SK-N-SH (cell line): ENCODE data around the gene GPRIN3. TPM values are rescaled to one million over a fixed set of nuclear protein-coding genes. Genes with fewer than 3 reads are reported as not detected.

Experiments
- CTCF ChIA-PET: fragments of 300-600, 350-600 bp; formaldehyde crosslinking; extraction: SDS; loops from one replicate; lab custom pipeline; 2021; lab: Yijun Ruan, JAX
- POLR2A ChIA-PET: fragments of 350-600 bp; sonication (Branson Sonifier 250); formaldehyde crosslinking; extraction: SDS; loops from one replicate; lab custom pipeline; 2020; ENCODE audit warnings: antibody characterized with exemption, inconsistent platforms; lab: Yijun Ruan, JAX
- DNase-seq: peaks from one replicate; pipeline ENCODE4 v3.0.0; 2012
- H2AFZ ChIP-seq: fragments of 200-600 bp; sonication (generic); 2 replicates; pipeline ENCODE4 v1.8.1; 2016; ENCODE audit warnings: antibody characterized with exemption, mild to moderate bottlenecking, low read depth
- H3F3A ChIP-seq: fragments of 200-600 bp; sonication (generic); replicated peaks from 2 replicates; pipeline ENCODE3; 2016; ENCODE audit warnings: antibody characterized with exemption, mild to moderate bottlenecking; ENCODE audit not compliant: insufficient read depth
- H3K27ac ChIP-seq, 2 experiments: fragments of 200-500 bp in 1 of 2; fragments of 200-600 bp in 1 of 2; sonication (Bioruptor generic) in 1 of 2; sonication (generic), shearing (Covaris generic) in 1 of 2; 2 replicates each; pipeline versions ENCODE4 v1.5.1 to v1.6.1; 2014 to 2016; ENCODE audit warnings: low read depth in 2 of 2, inconsistent platforms in 1 of 2, low read length in 1 of 2, mild to moderate bottlenecking in 1 of 2, mixed read lengths in 1 of 2
- H3K27me3 ChIP-seq: fragments of 200-600 bp; sonication (generic), shearing (Covaris generic); 2 replicates; pipeline ENCODE4 v1.6.1; 2016; ENCODE audit warnings: mixed run types; ENCODE audit not compliant: insufficient read depth
- H3K36me3 ChIP-seq, 2 experiments: fragments of 200-500 bp in 1 of 2; fragments of 200-600 bp in 1 of 2; sonication (Bioruptor generic) in 1 of 2; sonication (generic) in 1 of 2; replicated peaks in 1 of 2; 2 replicates each; pipeline versions ENCODE3 to v1.5.1; 2014 to 2016; ENCODE audit warnings: low read length in 1 of 2, mild to moderate bottlenecking in 1 of 2; ENCODE audit not compliant: insufficient read depth in 2 of 2, control insufficient read depth in 1 of 2
- H3K4me1 ChIP-seq, 2 experiments: fragments of 200-500 bp in 1 of 2; fragments of 200-600 bp in 1 of 2; sonication (Bioruptor generic) in 1 of 2; sonication (generic), shearing (Covaris generic) in 1 of 2; 2 replicates each; pipeline versions ENCODE4 v1.5.1 to v1.6.1; 2014 to 2016; ENCODE audit warnings: low read depth in 1 of 2, low read length in 1 of 2, mixed run types in 1 of 2; ENCODE audit not compliant: insufficient read depth in 2 of 2, control insufficient read depth in 1 of 2
- H3K4me2 ChIP-seq: fragments of 200-600 bp; sonication (generic), shearing (Covaris generic); 2 replicates; pipeline ENCODE4 v1.6.1; 2017; ENCODE audit warnings: mixed run types
- H3K4me3 ChIP-seq, 2 experiments: fragments of 200-500 bp in 1 of 2; fragments of 200-600 bp in 1 of 2; sonication (Bioruptor generic) in 1 of 2; sonication (generic), shearing (Covaris generic) in 1 of 2; 2 replicates each; pipeline versions ENCODE4 v1.5.1 to v1.8.1; 2014 to 2016; ENCODE audit warnings: low read depth in 2 of 2, inconsistent platforms in 1 of 2, low read length in 1 of 2, mild to moderate bottlenecking in 1 of 2, mixed read lengths in 1 of 2, moderate library complexity in 1 of 2
- H3K79me2 ChIP-seq: fragments of 200-600 bp; sonication (generic); 2 replicates; pipeline ENCODE4 v1.8.1; 2017; ENCODE audit warnings: mild to moderate bottlenecking; ENCODE audit not compliant: insufficient read depth
- H3K9ac ChIP-seq: fragments of 200-600 bp; sonication (generic); 2 replicates; pipeline ENCODE4 v1.6.1; 2017; ENCODE audit warnings: mixed run types
- H3K9me2 ChIP-seq: fragments of 200-600 bp; sonication (generic); 2 replicates; pipeline ENCODE4 v1.6.1; 2017; ENCODE audit warnings: mixed run types
- H3K9me3 ChIP-seq: fragments of 200-600 bp; sonication (generic); 2 replicates; pipeline ENCODE4 v1.6.1; 2017; ENCODE audit warnings: mixed run types, mild to moderate bottlenecking, moderate library complexity
- H4K20me1 ChIP-seq: fragments of 200-600 bp; sonication (generic); 2 replicates; pipeline ENCODE4 v1.6.1; 2017; ENCODE audit warnings: mild to moderate bottlenecking, mixed run types; ENCODE audit not compliant: insufficient read depth
- ELF1 ChIP-seq: IDR thresholded peaks from 2 replicates; pipeline ENCODE4 v1.4.0; 2012
- EP300 ChIP-seq, 2 experiments: IDR thresholded peaks; 2 replicates each; pipeline versions ENCODE4 v1.4.0 to v1.6.1; 2012; ENCODE audit warnings: borderline replicate concordance in 1 of 2, low read depth in 1 of 2, low read length in 1 of 2
- FOSL2 ChIP-seq: IDR thresholded peaks from 2 replicates; pipeline ENCODE4 v1.4.0; 2012; ENCODE audit warnings: low read depth, mild to moderate bottlenecking, moderate library complexity, borderline replicate concordance
- GABPA ChIP-seq: IDR thresholded peaks from 2 replicates; pipeline ENCODE4 v1.4.0; 2012; ENCODE audit warnings: low read depth, mild to moderate bottlenecking
- JUND ChIP-seq: IDR thresholded peaks from 2 replicates; pipeline ENCODE4 v1.4.0; 2012
- MEF2A ChIP-seq: IDR thresholded peaks from 2 replicates; pipeline ENCODE4 v1.4.0; 2012; ENCODE audit warnings: low read depth, borderline replicate concordance
- MXI1 ChIP-seq: IDR thresholded peaks from 2 replicates; pipeline ENCODE4 v1.6.1; 2012; ENCODE audit warnings: mild to moderate bottlenecking, low read depth, low read length, improper control_type of control experiment
- NFIC ChIP-seq: IDR thresholded peaks from 2 replicates; pipeline ENCODE4 v1.4.0; 2012; ENCODE audit warnings: borderline replicate concordance
- NRF1 ChIP-seq: IDR thresholded peaks from 2 replicates; pipeline ENCODE4 v1.6.1; 2012; ENCODE audit warnings: low read depth, mild to moderate bottlenecking, low read length
- RCOR1 ChIP-seq: fragments of 150-350 bp; IDR thresholded peaks from 2 replicates; pipeline ENCODE4 v1.6.1; 2017; ENCODE audit warnings: antibody characterized with exemption, low read length
- RXRA ChIP-seq: IDR thresholded peaks from 2 replicates; pipeline ENCODE4 v1.4.0; 2012; ENCODE audit warnings: low read depth, mild to moderate bottlenecking, borderline replicate concordance
- USF1 ChIP-seq: IDR thresholded peaks from 2 replicates; pipeline ENCODE4 v1.4.0; 2012; ENCODE audit warnings: low read depth, borderline replicate concordance
- YY1 ChIP-seq: IDR thresholded peaks from 2 replicates; pipeline ENCODE4 v1.4.0; 2012; ENCODE audit warnings: low read depth, mild to moderate bottlenecking
- WGBS: methylation state at CpG from one replicate; pipeline ENCODE4 v1.1.6; 2017; ENCODE audit warnings: low lambda C conversion rate; 5-methylcytosine and 5-hydroxymethylcytosine counted together
- polyA plus RNA-seq, 3 experiments: library from polyadenylated mRNA; depleted of rRNA; stranded (reverse); fragments of >200 nt; gene quantifications; 2 replicates each; pipeline ENCODE4 v1.2.3, GENCODE V29; 2012
- TF ChIP-seq, protein P1 (sequence below): IDR thresholded peaks from 2 replicates; pipeline ENCODE4; 2012
- TF ChIP-seq, protein P2 (sequence below): fragments of 150-350 bp; IDR thresholded peaks from 2 replicates; pipeline ENCODE4 v1.6.1; 2017; ENCODE audit warnings: antibody characterized with exemption, low read length, low read depth, borderline replicate concordance
- TF ChIP-seq, protein P3 (sequence below): fragments of 150-350 bp; IDR thresholded peaks from 2 replicates; pipeline ENCODE4 v1.6.1; 2016; ENCODE audit warnings: mild to moderate bottlenecking, low read depth, low read length

GPRIN3 gene
- polyA plus RNA-seq, 1 of the 3 experiments (the other 2 are of a cell fraction): not detected

DNA sequence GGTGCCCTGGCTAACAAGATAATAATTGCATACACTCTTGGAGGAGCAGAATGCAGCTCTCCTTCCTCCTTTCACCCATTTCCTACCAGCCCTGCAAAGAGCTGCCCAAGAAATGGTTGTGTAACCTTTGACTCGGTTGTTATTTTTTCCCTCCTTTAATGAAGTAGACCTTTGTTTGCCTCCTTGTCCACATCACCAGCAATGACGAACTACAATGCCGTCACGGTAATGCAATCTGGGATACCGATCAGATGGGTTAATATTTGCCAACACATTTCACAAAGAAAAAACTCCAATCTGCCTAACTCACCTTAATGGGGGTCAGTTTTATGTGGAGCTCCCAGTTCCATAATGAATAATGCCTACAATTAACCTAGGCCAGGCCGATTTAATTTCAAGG lies 32.0 kb downstream of the GPRIN3 start:
- H3K4me1 ChIP-seq: no peaks in the 10 kb centered on the region
- ChIA-PET POLR2A (no interaction called here), CTCF (interaction anchor here (1.0 kb wide), 1 partner anchor 26 kb away, joined by 4 read pairs; no protein-coding TSS in a partner anchor)
- H3K27me3 ChIP-seq: no peaks in the 10 kb centered on the region
- no peaks in the 10 kb centered on the region for H3K9me2 ChIP-seq
- no peaks in the 10 kb centered on the region for H4K20me1 ChIP-seq
- no peak for DNase-seq
- 69% methylated on average over 6 of the region's 6 CpGs for WGBS
- no peak overlapping the region for H3K4me3 ChIP-seq
- H2AFZ ChIP-seq: no peak overlapping the region
- no peaks in the 10 kb centered on the region for H3F3A ChIP-seq
- H3K27ac ChIP-seq: no peak overlapping the region
- TF ChIP-seq NRF1 (no peak), MXI1 (no peak), EP300 (IDR thresholded peaks at IDR 0.05; ENCODE audit: borderline replicate concordance in 1 of 2, low read depth in 1 of 2, low read length in 1 of 2) (no peak), YY1 (no peak), FOSL2 (no peak), GABPA (no peak), MEF2A (no peak)
- TF ChIP-seq, protein P1, sequence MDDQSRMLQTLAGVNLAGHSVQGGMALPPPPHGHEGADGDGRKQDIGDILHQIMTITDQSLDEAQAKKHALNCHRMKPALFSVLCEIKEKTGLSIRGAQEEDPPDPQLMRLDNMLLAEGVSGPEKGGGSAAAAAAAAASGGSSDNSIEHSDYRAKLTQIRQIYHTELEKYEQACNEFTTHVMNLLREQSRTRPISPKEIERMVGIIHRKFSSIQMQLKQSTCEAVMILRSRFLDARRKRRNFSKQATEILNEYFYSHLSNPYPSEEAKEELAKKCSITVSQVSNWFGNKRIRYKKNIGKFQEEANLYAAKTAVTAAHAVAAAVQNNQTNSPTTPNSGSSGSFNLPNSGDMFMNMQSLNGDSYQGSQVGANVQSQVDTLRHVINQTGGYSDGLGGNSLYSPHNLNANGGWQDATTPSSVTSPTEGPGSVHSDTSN: no peak
- H3K79me2 ChIP-seq: no peaks in the 10 kb centered on the region
- H3K9ac ChIP-seq: no peak overlapping the region
- no peaks in the 10 kb centered on the region for H3K9me3 ChIP-seq
- no peaks in the 10 kb centered on the region for H3K36me3 ChIP-seq
- no peak overlapping the region for H3K4me2 ChIP-seq

DNA sequence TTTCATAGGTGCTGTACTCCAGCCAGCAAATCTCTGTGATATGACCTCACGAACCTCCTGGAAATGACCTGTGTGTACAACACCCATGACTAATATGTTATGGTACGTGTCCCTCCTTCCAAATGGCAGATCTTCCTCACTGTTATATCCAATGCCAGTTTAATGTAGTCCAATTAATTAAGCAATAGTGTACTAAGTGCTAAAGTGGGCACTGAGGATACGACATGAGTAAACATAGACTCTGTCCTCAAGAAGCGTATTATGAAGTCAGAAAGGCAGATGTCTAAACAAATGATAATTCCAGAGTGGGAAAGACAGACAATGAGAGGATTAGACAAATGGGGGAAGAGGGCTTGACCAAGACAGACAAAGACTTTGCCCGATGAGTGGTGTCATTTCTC lies 33.9 kb downstream of the GPRIN3 start:
- Histone ChIP-seq H2AFZ (no peak overlapping the region), H3K27me3 (no peaks in the 10 kb centered on the region), H3K9me3 (no peaks in the 10 kb centered on the region)
- TF ChIP-seq JUND (no peak), RXRA (no peak), MEF2A (no peak), FOSL2 (no peak), USF1 (no peak), RCOR1 (no peak), NFIC (no peak), ELF1 (no peak)
- TF ChIP-seq, protein P2, sequence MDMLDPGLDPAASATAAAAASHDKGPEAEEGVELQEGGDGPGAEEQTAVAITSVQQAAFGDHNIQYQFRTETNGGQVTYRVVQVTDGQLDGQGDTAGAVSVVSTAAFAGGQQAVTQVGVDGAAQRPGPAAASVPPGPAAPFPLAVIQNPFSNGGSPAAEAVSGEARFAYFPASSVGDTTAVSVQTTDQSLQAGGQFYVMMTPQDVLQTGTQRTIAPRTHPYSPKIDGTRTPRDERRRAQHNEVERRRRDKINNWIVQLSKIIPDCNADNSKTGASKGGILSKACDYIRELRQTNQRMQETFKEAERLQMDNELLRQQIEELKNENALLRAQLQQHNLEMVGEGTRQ: no peak
- TF ChIP-seq, protein P3, sequence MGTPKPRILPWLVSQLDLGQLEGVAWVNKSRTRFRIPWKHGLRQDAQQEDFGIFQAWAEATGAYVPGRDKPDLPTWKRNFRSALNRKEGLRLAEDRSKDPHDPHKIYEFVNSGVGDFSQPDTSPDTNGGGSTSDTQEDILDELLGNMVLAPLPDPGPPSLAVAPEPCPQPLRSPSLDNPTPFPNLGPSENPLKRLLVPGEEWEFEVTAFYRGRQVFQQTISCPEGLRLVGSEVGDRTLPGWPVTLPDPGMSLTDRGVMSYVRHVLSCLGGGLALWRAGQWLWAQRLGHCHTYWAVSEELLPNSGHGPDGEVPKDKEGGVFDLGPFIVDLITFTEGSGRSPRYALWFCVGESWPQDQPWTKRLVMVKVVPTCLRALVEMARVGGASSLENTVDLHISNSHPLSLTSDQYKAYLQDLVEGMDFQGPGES: no peak
- TF ChIP-seq, all 33 proteins: peak for 0
- no peaks in the 10 kb centered on the region for H3K79me2 ChIP-seq
- H3K36me3 ChIP-seq: no peaks in the 10 kb centered on the region
- H3K4me2 ChIP-seq: no peak overlapping the region
- no peaks in the 10 kb centered on the region for H3K4me1 ChIP-seq
- H4K20me1 ChIP-seq: no peaks in the 10 kb centered on the region
- H3K4me3 ChIP-seq: no peak overlapping the region
- no peak overlapping the region for H3K9ac ChIP-seq
- 51% methylated on average over 5 of the region's 5 CpGs for WGBS
- no peaks in the 10 kb centered on the region for H3F3A ChIP-seq
- DNase-seq: no peak
- no peak overlapping the region for H3K27ac ChIP-seq
- no peaks in the 10 kb centered on the region for H3K9me2 ChIP-seq
- ChIA-PET POLR2A (no interaction called here), CTCF (interaction anchor here (1.2 kb wide), 1 partner anchor 19 kb away, joined by 5 read pairs; no protein-coding TSS in a partner anchor)
